ENCODE results near the gene C1orf21.

Gene C1orf21

DNA sequence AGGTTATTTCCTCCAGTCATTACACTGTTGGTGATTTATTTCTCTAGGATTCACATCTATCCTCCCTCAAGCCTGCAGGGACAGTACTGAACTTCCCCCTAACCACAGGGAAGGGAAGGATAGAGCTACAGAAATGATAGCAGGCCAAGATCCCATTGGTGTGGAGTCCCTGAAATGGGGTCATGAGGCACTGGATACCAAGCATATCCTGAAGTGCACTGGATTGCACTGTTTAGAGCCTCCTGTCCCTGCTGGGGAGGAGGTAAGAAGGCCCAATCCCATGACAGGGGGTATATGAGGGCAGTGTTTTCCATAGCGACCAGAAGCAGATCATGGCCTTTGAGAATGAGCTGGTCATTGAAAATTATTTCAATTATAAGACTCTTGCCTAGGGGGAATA, 56.8 kb downstream of the C1orf21 start:
- H3K4me3 Mint-ChIP-seq: no peak overlapping the region
- DNase-seq (ENCODE audit: low spot score in 2 of 2) (no peak), ATAC-seq (replicated peaks; ENCODE audit: extremely low read depth, poor library complexity, severe bottlenecking) (no peak)
- peaks cover 29% of the 10 kb centered on the region for H3K4me1 Mint-ChIP-seq
- no peaks in the 10 kb centered on the region for H3K27me3 Mint-ChIP-seq
- H3K27ac Mint-ChIP-seq (ENCODE audit: low read depth): no peak overlapping the region
- H3K9me3 Mint-ChIP-seq: no peaks in the 10 kb centered on the region
- H3K36me3 Mint-ChIP-seq (ENCODE audit: insufficient read depth): peaks cover 2% of the 10 kb centered on the region

DNA sequence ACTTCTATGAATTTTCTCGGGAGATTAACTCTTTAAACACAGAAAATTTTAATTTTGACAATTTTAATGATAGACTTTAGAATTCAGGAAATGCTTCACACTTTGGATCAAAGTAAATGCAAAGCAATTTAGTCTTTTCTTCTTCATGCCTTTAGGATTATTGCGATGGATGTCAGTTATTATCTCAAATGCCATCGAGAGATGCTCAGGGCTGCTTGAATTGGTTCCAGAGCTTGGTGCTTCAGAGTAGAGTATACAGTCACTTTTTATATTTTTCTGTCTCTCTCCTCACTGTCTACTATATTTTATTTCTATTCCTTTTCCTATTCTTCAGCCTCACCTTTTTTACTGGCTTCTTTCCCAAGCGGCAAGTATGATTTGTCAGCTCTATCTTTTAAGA, 59.2 kb downstream of the C1orf21 start:
- H3K4me3 Mint-ChIP-seq: no peak overlapping the region
- H3K27me3 Mint-ChIP-seq: no peaks in the 10 kb centered on the region
- H3K4me1 Mint-ChIP-seq: peaks cover 29% of the 10 kb centered on the region
- H3K36me3 Mint-ChIP-seq (ENCODE audit: insufficient read depth): peaks cover 5% of the 10 kb centered on the region
- ATAC-seq (replicated peaks; ENCODE audit: extremely low read depth, poor library complexity, severe bottlenecking) (no peak), DNase-seq (ENCODE audit: low spot score in 2 of 2) (no peak)
- no peaks in the 10 kb centered on the region for H3K9me3 Mint-ChIP-seq
- H3K27ac Mint-ChIP-seq (ENCODE audit: low read depth): no peak overlapping the region

DNA sequence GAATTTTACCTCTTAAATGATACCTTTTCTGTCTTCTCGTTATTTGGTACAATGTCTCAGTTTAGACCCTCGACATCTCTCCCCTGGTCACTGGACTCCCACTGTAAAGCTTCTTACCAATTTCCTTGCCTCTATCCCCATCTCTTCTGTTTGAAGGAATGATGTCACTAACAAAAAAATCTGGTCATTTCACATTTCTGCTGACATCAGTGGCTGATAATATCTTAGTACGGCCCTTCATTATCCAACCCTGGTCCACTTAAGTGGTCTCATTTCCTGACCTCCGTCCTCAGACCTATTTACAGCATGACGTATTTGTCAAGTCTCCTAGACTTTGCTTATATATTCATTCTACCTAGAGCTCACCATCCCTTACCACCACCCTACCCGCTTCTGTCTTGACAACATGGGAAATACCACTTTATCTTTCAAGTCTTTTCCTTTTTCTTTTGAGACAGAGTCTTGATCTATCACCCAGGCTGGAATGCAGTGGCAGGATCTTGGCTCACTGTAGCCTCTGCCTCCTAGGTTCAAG, 60.9 kb downstream of the C1orf21 start:
- Mint-ChIP-seq H3K27ac (ENCODE audit: low read depth) (no peak overlapping the region), H3K36me3 (ENCODE audit: insufficient read depth) (peaks cover 5% of the 10 kb centered on the region), H3K4me1 (peaks cover 34% of the 10 kb centered on the region), H3K9me3 (no peaks in the 10 kb centered on the region), H3K4me3 (no peak overlapping the region), H3K27me3 (no peaks in the 10 kb centered on the region)
- ATAC-seq (replicated peaks; ENCODE audit: extremely low read depth, poor library complexity, severe bottlenecking) (no peak), DNase-seq (ENCODE audit: low spot score in 2 of 2) (no peak)

DNA sequence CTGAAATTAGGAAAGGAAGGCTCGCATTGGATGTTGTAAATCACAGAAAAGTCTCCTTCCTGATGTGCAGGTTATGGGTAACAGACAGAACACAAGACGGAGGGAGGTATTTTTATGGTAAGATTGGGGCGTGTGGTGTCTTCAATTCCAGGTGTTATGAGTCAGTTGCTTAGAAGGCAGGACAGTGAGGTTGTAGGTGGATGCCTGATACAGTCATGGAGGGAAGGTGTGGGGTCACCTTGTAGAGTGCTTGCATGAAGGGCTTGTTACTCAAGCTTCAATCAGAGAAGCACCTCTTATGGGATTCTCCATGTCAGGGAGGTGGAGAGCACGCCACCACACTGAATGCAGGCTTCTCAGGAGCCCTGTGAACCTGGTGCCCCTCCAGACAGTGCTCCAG, 63.1 kb downstream of the C1orf21 start:
- ATAC-seq (replicated peaks; ENCODE audit: extremely low read depth, poor library complexity, severe bottlenecking): no peak
- Mint-ChIP-seq H3K4me3 (no peak overlapping the region), H3K9me3 (no peaks in the 10 kb centered on the region), H3K27ac (ENCODE audit: low read depth) (no peak overlapping the region), H3K27me3 (no peaks in the 10 kb centered on the region), H3K36me3 (ENCODE audit: insufficient read depth) (peaks cover 2% of the 10 kb centered on the region), H3K4me1 (peaks cover 53% of the 10 kb centered on the region)
- no peak for DNase-seq (ENCODE audit: low spot score in 2 of 2)

DNA sequence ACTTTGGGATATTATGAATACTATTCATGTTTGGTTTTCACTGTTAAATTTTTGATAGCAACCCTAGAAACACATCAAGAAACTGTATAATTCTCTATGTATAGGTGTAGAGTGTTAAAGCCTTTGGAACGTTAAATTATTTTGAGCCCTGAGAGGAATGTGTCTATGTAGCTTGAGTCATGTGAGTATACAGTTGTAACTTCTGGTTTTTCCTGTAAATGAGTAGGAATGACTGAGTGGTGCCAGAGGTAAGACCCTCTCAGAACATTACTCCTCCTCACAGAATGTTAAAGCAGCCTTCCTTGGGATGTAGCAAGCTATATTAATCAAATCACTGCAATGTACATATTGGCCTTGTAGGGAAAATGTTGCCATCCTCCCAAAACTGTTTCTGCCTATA, 69.0 kb downstream of the C1orf21 start:
- ATAC-seq (replicated peaks; ENCODE audit: extremely low read depth, poor library complexity, severe bottlenecking) (no peak), DNase-seq (ENCODE audit: low spot score in 2 of 2) (no peak)
- H3K27me3 Mint-ChIP-seq: no peaks in the 10 kb centered on the region
- no peaks in the 10 kb centered on the region for H3K9me3 Mint-ChIP-seq
- H3K4me3 Mint-ChIP-seq: no peak overlapping the region
- H3K27ac Mint-ChIP-seq (ENCODE audit: low read depth): no peak overlapping the region
- peaks cover 2% of the 10 kb centered on the region for H3K36me3 Mint-ChIP-seq (ENCODE audit: insufficient read depth)
- peaks cover 62% of the 10 kb centered on the region for H3K4me1 Mint-ChIP-seq

DNA sequence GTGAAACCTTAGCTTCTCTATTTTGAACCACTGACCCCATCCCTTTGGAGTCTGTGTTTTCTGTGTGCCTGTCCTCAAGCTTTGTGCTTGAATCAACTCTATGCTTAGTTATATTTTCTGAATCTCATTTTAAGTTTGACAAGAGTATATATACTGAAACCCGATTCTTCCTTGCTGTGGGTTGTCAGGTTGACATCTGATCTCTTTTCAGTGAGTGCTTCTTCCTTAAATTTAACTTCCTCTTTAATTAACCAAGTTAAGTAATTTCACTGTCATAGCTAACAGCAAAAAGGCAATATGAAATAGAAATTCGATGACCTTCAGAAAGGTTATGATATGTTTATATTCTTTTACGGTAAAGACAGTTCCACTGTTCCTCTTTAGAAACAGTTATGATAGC, 69.4 kb downstream of the C1orf21 start:
- Mint-ChIP-seq H3K27me3 (no peaks in the 10 kb centered on the region), H3K27ac (ENCODE audit: low read depth) (no peak overlapping the region)

DNA sequence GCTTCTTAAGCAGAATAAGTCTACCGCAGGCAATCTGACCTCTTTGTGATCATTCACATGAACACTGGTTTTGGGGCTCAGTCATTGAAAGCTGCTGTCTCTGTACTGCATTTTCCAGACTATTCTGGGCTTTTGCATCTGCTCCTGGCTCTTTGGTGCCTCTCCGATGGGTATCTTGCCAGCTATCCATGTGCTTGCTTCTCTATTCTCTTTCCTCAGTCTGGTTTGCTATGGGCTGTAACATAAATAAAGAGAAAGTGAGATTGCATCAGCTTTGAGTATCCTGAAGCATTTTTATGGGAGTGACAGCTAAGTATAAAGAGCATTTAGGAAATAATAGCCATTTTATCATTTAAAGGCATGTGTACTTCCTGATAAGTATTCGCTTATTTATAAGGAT, 70.7 kb downstream of the C1orf21 start:
- Mint-ChIP-seq H3K36me3 (ENCODE audit: insufficient read depth) (peaks cover 2% of the 10 kb centered on the region), H3K27me3 (no peaks in the 10 kb centered on the region), H3K9me3 (no peaks in the 10 kb centered on the region), H3K4me1 (peaks cover 70% of the 10 kb centered on the region), H3K27ac (ENCODE audit: low read depth) (no peak overlapping the region), H3K4me3 (no peak overlapping the region)
- ATAC-seq (replicated peaks; ENCODE audit: extremely low read depth, poor library complexity, severe bottlenecking) (no peak), DNase-seq (ENCODE audit: low spot score in 2 of 2) (no peak)

More for the DNA sequence above, 69.4 kb downstream of the C1orf21 start:
- H3K4me3 Mint-ChIP-seq: no peak overlapping the region
- no peak for DNase-seq (ENCODE audit: low spot score in 2 of 2)
- peaks cover 64% of the 10 kb centered on the region for H3K4me1 Mint-ChIP-seq
- ATAC-seq (replicated peaks; ENCODE audit: extremely low read depth, poor library complexity, severe bottlenecking): no peak
- peaks cover 2% of the 10 kb centered on the region for H3K36me3 Mint-ChIP-seq (ENCODE audit: insufficient read depth)
- H3K9me3 Mint-ChIP-seq: no peaks in the 10 kb centered on the region

DNA sequence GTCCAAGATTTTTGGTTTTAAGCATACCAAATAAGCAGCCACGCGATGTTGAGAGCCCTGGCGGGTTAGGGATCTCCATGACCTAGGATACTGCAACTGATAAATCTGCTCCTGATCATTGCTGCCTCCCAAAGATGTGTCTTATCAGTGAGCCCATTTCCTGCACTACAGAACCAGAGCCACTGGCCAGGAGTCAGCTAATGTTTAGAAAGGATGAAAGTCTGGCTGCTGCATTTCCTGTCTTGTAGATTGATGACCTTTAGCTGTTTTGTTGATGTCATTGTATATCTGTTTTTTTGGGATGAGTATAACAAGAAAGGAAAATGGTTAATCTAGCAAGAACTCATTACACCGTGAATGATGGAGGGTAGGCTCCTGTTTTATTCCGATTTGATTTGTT, 74.5 kb downstream of the C1orf21 start:
- H3K36me3 Mint-ChIP-seq (ENCODE audit: insufficient read depth): peaks cover 2% of the 10 kb centered on the region
- H3K27me3 Mint-ChIP-seq: no peaks in the 10 kb centered on the region
- ATAC-seq (replicated peaks; ENCODE audit: extremely low read depth, poor library complexity, severe bottlenecking): no peak
- H3K9me3 Mint-ChIP-seq: no peaks in the 10 kb centered on the region
- DNase-seq (ENCODE audit: low spot score in 2 of 2): no peak
- no peak overlapping the region for H3K4me3 Mint-ChIP-seq
- no peak overlapping the region for H3K27ac Mint-ChIP-seq (ENCODE audit: low read depth)
- H3K4me1 Mint-ChIP-seq: peaks cover 43% of the 10 kb centered on the region

DNA sequence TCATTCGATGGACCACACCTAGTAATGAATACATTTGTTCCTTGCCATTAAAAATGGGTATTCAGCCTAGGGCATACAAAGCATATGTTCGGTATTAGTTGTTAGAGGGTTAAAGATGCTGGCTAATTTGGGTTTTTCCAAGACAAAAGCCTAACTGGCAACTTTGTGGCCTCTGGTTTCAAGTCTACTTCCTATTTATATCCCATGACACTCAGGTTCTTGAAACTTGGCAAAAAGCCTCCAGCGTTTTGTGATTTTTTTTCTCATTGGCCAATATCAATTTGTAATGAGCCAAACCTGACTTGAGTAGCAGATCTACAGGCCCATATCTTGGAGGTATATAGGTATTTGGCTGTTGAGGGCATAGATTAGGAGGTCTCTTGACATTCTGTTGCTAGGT, 75.3 kb downstream of the C1orf21 start:
- H3K27ac Mint-ChIP-seq (ENCODE audit: low read depth): peak overlapping the region; percentile 47
- no peaks in the 10 kb centered on the region for H3K27me3 Mint-ChIP-seq
- H3K36me3 Mint-ChIP-seq (ENCODE audit: insufficient read depth): peaks cover 2% of the 10 kb centered on the region
- DNase-seq (ENCODE audit: low spot score in 2 of 2) (no peak), ATAC-seq (replicated peaks; ENCODE audit: extremely low read depth, poor library complexity, severe bottlenecking) (no peak)
- no peaks in the 10 kb centered on the region for H3K9me3 Mint-ChIP-seq
- peaks cover 37% of the 10 kb centered on the region for H3K4me1 Mint-ChIP-seq
- no peak overlapping the region for H3K4me3 Mint-ChIP-seq

DNA sequence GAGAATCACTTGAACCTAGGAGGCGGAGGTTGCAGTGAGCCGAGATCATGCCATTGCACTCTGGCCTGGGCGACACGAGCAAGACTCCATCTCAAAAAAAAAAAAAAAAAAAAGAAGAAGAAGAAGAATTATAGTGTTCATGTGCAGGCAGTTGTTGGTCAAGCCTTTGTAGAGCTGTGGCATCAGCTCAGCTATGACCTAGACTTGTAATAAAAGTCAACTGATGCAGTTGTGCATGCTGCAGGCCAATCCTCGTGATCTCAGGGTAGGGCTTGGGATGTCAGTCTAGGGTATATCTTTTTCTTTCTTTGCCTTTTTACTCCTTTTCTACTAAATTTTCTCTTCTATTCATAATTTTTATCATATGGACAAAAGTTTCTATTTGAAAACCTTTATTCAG, 76.2 kb downstream of the C1orf21 start:
- Mint-ChIP-seq H3K9me3 (no peaks in the 10 kb centered on the region), H3K27me3 (no peaks in the 10 kb centered on the region), H3K36me3 (ENCODE audit: insufficient read depth) (peaks cover 2% of the 10 kb centered on the region), H3K27ac (ENCODE audit: low read depth) (no peak overlapping the region), H3K4me1 (peaks cover 40% of the 10 kb centered on the region), H3K4me3 (no peak overlapping the region)
- DNase-seq (ENCODE audit: low spot score in 2 of 2) (no peak), ATAC-seq (replicated peaks; ENCODE audit: extremely low read depth, poor library complexity, severe bottlenecking) (no peak)

DNA sequence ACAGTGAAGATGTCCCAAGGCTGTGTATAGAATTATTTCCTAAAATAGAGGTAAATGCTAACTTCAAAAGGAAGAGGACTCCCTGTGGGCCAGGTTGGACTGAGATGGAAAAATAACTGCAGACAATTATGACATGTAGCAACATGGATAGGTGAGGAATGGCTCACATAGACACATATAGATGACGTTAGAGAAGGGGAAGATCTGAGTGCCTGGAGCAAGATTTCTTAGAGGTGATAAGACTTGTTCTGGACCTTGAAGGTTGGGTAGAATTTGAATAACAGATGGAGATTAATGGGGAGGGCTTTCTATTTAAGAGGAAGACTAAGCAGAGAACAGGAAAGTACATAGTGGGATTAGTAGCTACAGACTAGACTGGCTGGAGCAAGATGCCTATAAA, 76.9 kb downstream of the C1orf21 start:
- Mint-ChIP-seq H3K9me3 (no peaks in the 10 kb centered on the region), H3K27ac (ENCODE audit: low read depth) (no peak overlapping the region), H3K4me3 (no peak overlapping the region), H3K27me3 (no peaks in the 10 kb centered on the region), H3K4me1 (peaks cover 36% of the 10 kb centered on the region), H3K36me3 (ENCODE audit: insufficient read depth) (peaks cover 2% of the 10 kb centered on the region)
- ATAC-seq (replicated peaks; ENCODE audit: extremely low read depth, poor library complexity, severe bottlenecking) (no peak), DNase-seq (ENCODE audit: low spot score in 2 of 2) (no peak)

DNA sequence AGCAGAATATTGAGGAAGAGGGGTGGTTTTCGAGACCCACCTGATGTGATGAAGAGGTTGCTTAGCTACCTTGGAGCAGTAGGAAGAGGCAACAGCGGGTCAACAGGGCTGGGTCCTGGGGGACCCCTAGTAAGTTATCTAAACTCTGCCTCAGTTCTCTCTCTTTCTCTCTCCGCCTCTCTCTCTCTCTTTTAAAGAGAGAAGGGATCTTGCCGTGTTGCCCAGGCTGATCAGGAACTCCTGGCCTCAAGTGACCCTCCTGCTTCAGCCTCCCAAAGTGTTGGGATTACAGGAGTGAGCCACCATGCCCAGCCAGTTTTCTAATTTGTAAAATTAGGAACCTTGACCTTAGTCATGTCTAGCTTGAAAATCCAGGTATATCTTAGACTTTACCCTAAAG, 77.9 kb downstream of the C1orf21 start:
- no peak for DNase-seq (ENCODE audit: low spot score in 2 of 2)
- H3K27me3 Mint-ChIP-seq: no peaks in the 10 kb centered on the region
- no peaks in the 10 kb centered on the region for H3K9me3 Mint-ChIP-seq
- H3K4me3 Mint-ChIP-seq: no peak overlapping the region
- peaks cover 2% of the 10 kb centered on the region for H3K36me3 Mint-ChIP-seq (ENCODE audit: insufficient read depth)
- peaks cover 35% of the 10 kb centered on the region for H3K4me1 Mint-ChIP-seq
- H3K27ac Mint-ChIP-seq (ENCODE audit: low read depth): no peak overlapping the region
- no peak for ATAC-seq (replicated peaks; ENCODE audit: extremely low read depth, poor library complexity, severe bottlenecking)

DNA sequence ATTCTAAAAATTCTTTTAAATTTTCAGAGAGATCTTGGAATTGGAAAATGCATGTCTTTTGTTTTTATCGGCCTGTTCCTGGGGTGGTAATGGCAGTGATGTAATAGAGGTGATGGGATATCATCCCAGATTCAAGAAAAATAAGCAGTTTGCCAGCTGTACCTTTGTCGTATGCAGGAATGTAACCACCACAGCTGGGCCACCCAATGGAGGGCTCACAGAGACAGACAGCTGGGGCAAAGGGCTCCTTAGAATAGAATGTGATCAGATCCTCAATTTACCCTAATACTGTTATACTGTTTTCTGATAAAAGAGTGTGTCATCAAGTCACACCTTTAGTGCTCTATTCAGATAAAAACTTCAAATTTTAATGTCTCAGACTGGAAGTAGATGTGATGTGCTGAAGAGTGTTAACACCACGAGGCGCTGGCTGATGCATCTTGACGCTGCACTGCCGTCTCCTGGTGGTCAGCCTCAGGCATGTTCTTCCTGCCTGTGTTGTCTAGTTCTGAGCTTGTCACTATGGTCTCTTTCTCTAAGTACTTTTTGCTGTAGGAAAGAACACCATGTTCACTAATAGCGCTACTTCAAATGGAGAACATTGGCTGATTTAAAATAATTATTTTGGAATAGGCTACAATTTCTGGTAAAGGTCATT, 78.8 kb downstream of the C1orf21 start:
- Mint-ChIP-seq H3K27ac (ENCODE audit: low read depth) (no peak overlapping the region), H3K4me3 (no peak overlapping the region), H3K9me3 (no peaks in the 10 kb centered on the region), H3K27me3 (no peaks in the 10 kb centered on the region), H3K4me1 (peaks cover 28% of the 10 kb centered on the region), H3K36me3 (ENCODE audit: insufficient read depth) (no peaks in the 10 kb centered on the region)
- DNase-seq (ENCODE audit: low spot score in 2 of 2): peak in 1 of 2 donors; percentile 12
- peak; percentile 65 for ATAC-seq (replicated peaks; ENCODE audit: extremely low read depth, poor library complexity, severe bottlenecking)

All from central memory CD8-positive, alpha-beta T cell (primary cell).